ENCODE data around the gene PC. TPM values are rescaled to one million over a fixed set of nuclear protein-coding genes. Genes with fewer than 3 reads are reported as not detected.
"Not testable (repeated sequence)": the region's sequence is repeated elsewhere in the genome, so short reads cannot be mapped to it uniquely, and the experiment has no call there.

PC gene
- total RNA-seq, 1 donor from 2014 or later, result 8.7 TPM

- intact Hi-C loops (cut with micrococcal nuclease), result no loop called here
These were observed 112.9 kb downstream of the PC start for GRCh38 chr11:66845143-66845875.

- intact Hi-C loops (cut with micrococcal nuclease), result loop anchor here (5.0 kb wide), 1 partner anchor 252 kb away; the partner anchor contains the start of genes CCDC87 and CCS
These were observed 113.6 kb downstream of the PC start for GRCh38 chr11:66844496-66845142.

- intact Hi-C loops (cut with micrococcal nuclease), result loop anchor here (1.0 to 5.0 kb wide), 14 partner anchors 12 to 763 kb away; partner anchors contain the start of genes BRMS1, CCDC87, CCS and DPP3
These were observed 114.2 kb downstream of the PC start for GRCh38 chr11:66843776-66844495.

GRCh38 chr11:66842896-66843775 lies 115.0 kb downstream of the PC start, which contains the start of gene RCE1:
Gene RCE1 (plus strand): TSS chr11:66843441. CDS start chr11:66843456, 15 bp downstream.
- intact Hi-C loops (cut with micrococcal nuclease), result loop anchor here (1.0 to 5.0 kb wide), 15 partner anchors 9 to 764 kb away; partner anchors contain the start of genes BRMS1, CCDC87, CCS and DPP3

- intact Hi-C loops (cut with micrococcal nuclease), result loop anchor here (1.0 to 5.0 kb wide), 8 partner anchors 8 to 764 kb away; partner anchors contain the start of genes CCDC87, CCS, DPP3 and NDUFV1
These were observed 115.7 kb downstream of the PC start for GRCh38 chr11:66842501-66842895.

- intact Hi-C loops (cut with micrococcal nuclease), result loop anchor here (1.0 to 5.0 kb wide), 8 partner anchors 8 to 765 kb away; partner anchors contain the start of genes CCDC87, CCS, DPP3 and NDUFV1
These were observed 116.3 kb downstream of the PC start for GRCh38 chr11:66841861-66842260.

GRCh38 chr11:66840317-66841091 lies 117.7 kb downstream of the PC start:
- intact Hi-C loops (cut with micrococcal nuclease), result loop anchor here (5.0 kb wide), 1 partner anchor 248 kb away; the partner anchor contains the start of genes CCDC87 and CCS

GRCh38 chr11:66835768-66836405 lies 122.3 kb downstream of the PC start:
- intact Hi-C loops (cut with micrococcal nuclease), result no loop called here

- intact Hi-C loops (cut with micrococcal nuclease), result loop anchor here (1.0 to 5.0 kb wide), 5 partner anchors 7 to 427 kb away; no protein-coding TSS in a partner anchor
These were observed 123.2 kb downstream of the PC start for GRCh38 chr11:66834943-66835342.

GRCh38 chr11:66834539-66834845 lies 123.7 kb downstream of the PC start:
- intact Hi-C loops (cut with micrococcal nuclease), result loop anchor here (1.0 to 5.0 kb wide), 5 partner anchors 8 to 426 kb away; no protein-coding TSS in a partner anchor

GRCh38 chr11:66824573-66824972 lies 133.6 kb downstream of the PC start:
- intact Hi-C loops (cut with micrococcal nuclease), result not testable (repeated sequence)

- intact Hi-C loops (cut with micrococcal nuclease), result no loop called here
These were observed 134.5 kb downstream of the PC start for GRCh38 chr11:66823700-66824099.

GRCh38 chr11:66820901-66821300 lies 137.3 kb downstream of the PC start:
- intact Hi-C loops (cut with micrococcal nuclease), result no loop called here

GRCh38 chr11:66820381-66820780 lies 137.8 kb downstream of the PC start:
- intact Hi-C loops (cut with micrococcal nuclease), result no loop called here

- intact Hi-C loops (cut with micrococcal nuclease), result no loop called here
These were observed 139.8 kb downstream of the PC start for GRCh38 chr11:66818231-66818955.

- intact Hi-C loops (cut with micrococcal nuclease), result no loop called here
These were observed 142.5 kb downstream of the PC start for GRCh38 chr11:66815646-66816045.

- intact Hi-C loops (cut with micrococcal nuclease), result no loop called here
These were observed 143.5 kb downstream of the PC start for GRCh38 chr11:66814678-66815077.

GRCh38 chr11:66810576-66811185 lies 147.5 kb downstream of the PC start:
- intact Hi-C loops (cut with micrococcal nuclease), result no loop called here

All from T-helper 1 cell treated with Interleukin-12 subunit alpha and Interleukin-12 subunit beta and Interleukin-4 antibody, amounts not matched to agents 30 ng/mL and 1 ng/mL, for 36 hours (primary cell).